ENCODE results near the gene FFAR4. TPM values are rescaled to one million over a fixed set of nuclear protein-coding genes. Genes with fewer than 3 reads are reported as not detected.

Gene FFAR4
- total and polyA plus RNA-seq, 2 donors (not counting 3 experiments of a cell fraction or from before 2014, with no cell fraction given): not detected

- no peak for TF ChIP-seq FOS (IDR thresholded peaks at IDR 0.05; ENCODE audit: borderline replicate concordance, insufficient read depth, low read length)
- no peak for TF ChIP-seq CTCF (IDR thresholded peaks at IDR 0.05; ENCODE audit: extremely low read depth in 1 of 2, insufficient read depth in 1 of 2, low read depth in 1 of 2, low read length in 2 of 2)
- TF ChIP-seq GATA2 (IDR thresholded peaks at IDR 0.05; ENCODE audit: insufficient read depth, insufficient read length, low read depth, low read length): no peak
- no peak for TF ChIP-seq MYC (IDR thresholded peaks at IDR 0.05; ENCODE audit: low read depth, low read length)
- no peak for TF ChIP-seq EZH2 (IDR thresholded peaks at IDR 0.05; ENCODE audit: borderline replicate concordance, low read depth, low read length, severe bottlenecking)
- no peak for TF ChIP-seq JUN (IDR thresholded peaks at IDR 0.05; ENCODE audit: borderline replicate concordance, insufficient read depth, insufficient read length, low read depth)
- no peak for TF ChIP-seq POLR2A (IDR thresholded peaks at IDR 0.05; ENCODE audit: low read depth, low read length)
- no peak for TF ChIP-seq MAX (IDR thresholded peaks at IDR 0.05; ENCODE audit: insufficient read depth, insufficient read length)
- no peak for TF ChIP-seq POLR2AphosphoS5 (IDR thresholded peaks at IDR 0.05; ENCODE audit: insufficient read depth, low read depth, low read length)
- no peaks in the 10 kb centered on the region for H3K9me3 ChIP-seq (replicated peaks; ENCODE audit: control insufficient read depth, insufficient read depth, low read length)
- no peak overlapping the region for H3K4me2 ChIP-seq (ENCODE audit: insufficient read depth, low read length)
- no TSS peak for BruUV-seq (replicated peaks)
- no peaks in the 10 kb centered on the region for H3K4me1 ChIP-seq (ENCODE audit: control insufficient read depth, extremely low read depth, insufficient read depth, low read length)
- ChIA-PET CTCF (interaction anchor here (1.2 kb wide), 1 partner anchor 26 kb away, joined by 3 read pairs; no protein-coding TSS in a partner anchor), POLR2A (interaction anchor here (0.7 kb wide), 1 partner anchor 101 kb away, joined by 5 read pairs; no protein-coding TSS in a partner anchor)
- intact Hi-C loops (cut with micrococcal nuclease) (no loop called here), dilution Hi-C loops (cut with MboI; ENCODE audit: extremely low pct_ligation_motif_present, low sequenced_read_pairs) (no loop called here)
- DNase-seq (ENCODE audit: low read depth, low spot score) (no peak), FAIRE-seq (no peak)
- H3K9me1 ChIP-seq (replicated peaks; ENCODE audit: control insufficient read depth, extremely low read depth, insufficient read depth, low read length): no peaks in the 10 kb centered on the region
- no peak overlapping the region for H3K4me3 ChIP-seq (replicated peaks in 1 of 3; ENCODE audit: insufficient read depth in 1 of 3, low read depth in 1 of 3, low read length in 3 of 3)
- H4K20me1 ChIP-seq (replicated peaks; ENCODE audit: control insufficient read depth, extremely low read depth, insufficient read depth, low read length): no peaks in the 10 kb centered on the region
- H3K27ac ChIP-seq (ENCODE audit: insufficient read depth, low read depth, low read length): no peak overlapping the region
- no peak overlapping the region for H2AFZ ChIP-seq (ENCODE audit: low read depth, low read length)
- H3K36me3 ChIP-seq (ENCODE audit: control insufficient read depth in 2 of 2, extremely low read depth in 1 of 2, insufficient read depth in 2 of 2, low read length in 2 of 2): no peaks in the 10 kb centered on the region
- H3K79me2 ChIP-seq (ENCODE audit: control insufficient read depth, insufficient read depth, low read length): no peaks in the 10 kb centered on the region
- peaks cover 15 to 21% of the 10 kb centered on the region in 2 experiments for H3K27me3 ChIP-seq (ENCODE audit: control insufficient read depth in 2 of 2, insufficient read depth in 2 of 2, low read length in 2 of 2)
- no peak overlapping the region for H3K9ac ChIP-seq (replicated peaks; ENCODE audit: extremely low read depth, insufficient read depth, low read length)
Observed at GRCh38 chr10:93596539-93596938, 30.1 kb downstream of the FFAR4 start.
